ENCODE results near the gene FBRSL1.
"Not testable (repeated sequence)": the region's sequence is repeated elsewhere in the genome, so short reads cannot be mapped to it uniquely, and the experiment has no call there.

Gene FBRSL1

DNA sequence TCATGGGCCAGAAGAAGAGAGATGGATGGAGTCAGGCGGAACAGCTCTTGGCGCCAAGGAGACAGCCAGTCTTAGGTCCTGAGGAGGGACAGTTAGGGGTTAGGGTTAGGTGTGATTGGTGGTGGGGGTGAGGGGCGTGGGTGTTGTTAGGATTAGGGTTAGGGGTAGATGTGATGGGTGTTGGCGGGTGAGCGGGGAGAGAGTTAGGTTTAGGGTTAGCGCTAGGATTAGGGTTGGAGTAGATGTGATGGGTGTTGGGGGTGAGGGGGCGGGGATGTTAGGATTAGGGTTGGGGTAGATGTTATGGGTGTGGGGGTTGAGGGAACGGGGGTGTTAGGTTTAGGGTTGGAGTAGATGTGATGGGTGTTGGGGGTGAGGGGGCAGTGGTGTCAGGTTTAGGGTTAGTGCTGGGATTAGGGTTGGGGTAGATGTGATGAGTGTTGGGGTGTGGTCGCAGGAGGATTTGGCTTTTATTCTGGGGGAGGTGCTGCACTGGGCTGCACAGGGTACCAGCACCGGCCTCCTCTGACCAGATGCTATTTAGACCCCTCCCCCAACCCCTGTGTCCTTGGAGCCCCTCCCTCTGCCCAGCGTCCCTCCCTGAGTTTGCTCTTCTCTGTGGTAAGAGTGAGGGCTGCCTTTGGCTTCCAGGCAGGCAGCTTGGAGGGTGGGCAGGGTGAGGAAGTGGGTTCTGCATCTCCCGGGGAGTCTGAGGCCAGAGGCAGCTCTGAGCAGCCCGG is 35.6 kb upstream of the FBRSL1 start:
- DNase-seq: no peak

- DNase-seq: no peak
These were observed 35.0 kb upstream of the FBRSL1 start for GRCh38 chr12:132454933-132455418.

- no peak for DNase-seq
These were observed 34.4 kb upstream of the FBRSL1 start for GRCh38 chr12:132455565-132455964.

GRCh38 chr12:132456186-132456943 is 33.6 kb upstream of the FBRSL1 start:
- DNase-seq: no peak

DNA sequence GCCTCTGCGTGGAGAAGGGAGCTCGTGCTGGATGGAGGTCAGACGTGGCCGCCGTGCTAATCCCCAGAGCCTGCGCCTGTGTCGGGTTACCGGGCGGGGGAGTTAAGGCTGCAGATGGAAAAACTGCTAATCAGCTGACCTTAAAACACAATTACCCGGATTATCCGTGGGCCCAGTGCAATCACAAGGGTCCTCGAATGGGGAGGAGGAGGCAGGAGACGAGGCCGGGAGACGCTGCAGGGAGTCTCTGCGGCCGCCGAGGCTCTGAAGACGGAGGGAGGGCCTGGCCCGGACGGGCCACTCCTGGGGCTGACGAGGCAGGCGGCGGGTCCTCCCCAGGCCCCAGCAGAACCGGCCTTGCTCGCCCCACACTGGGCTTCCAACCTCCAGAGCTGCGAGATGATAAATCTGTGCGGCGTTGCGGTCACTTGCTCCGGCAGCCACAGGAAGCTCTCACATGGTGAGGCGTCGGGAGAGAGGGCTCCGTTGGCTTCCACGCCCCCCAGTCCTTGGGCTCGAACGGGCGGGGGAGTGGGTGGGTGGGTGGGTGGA is 32.9 kb upstream of the FBRSL1 start:
- no peak for DNase-seq

DNA sequence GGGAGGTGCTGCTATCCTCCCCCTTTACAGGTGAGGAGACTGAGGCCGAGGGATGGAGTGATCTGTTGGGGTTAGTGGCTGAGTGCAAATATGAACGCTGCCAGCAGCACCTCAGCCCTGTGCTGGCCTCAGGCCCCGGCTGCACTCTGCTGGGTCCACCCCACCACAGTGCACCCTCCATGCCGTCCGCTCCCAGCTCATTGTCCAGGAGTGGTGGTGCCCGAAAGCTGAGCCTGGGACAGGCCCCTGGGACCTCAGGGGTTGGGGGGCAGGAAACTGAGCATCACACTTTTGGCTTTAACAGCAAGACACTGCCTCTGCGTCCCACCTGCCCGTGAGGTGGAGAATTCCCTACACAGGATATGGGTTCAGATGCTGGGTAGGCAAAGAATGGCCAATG is 31.5 kb upstream of the FBRSL1 start:
- no peak for DNase-seq

- DNase-seq: no peak
These were observed 30.9 kb upstream of the FBRSL1 start for GRCh38 chr12:132458846-132459641.

DNA sequence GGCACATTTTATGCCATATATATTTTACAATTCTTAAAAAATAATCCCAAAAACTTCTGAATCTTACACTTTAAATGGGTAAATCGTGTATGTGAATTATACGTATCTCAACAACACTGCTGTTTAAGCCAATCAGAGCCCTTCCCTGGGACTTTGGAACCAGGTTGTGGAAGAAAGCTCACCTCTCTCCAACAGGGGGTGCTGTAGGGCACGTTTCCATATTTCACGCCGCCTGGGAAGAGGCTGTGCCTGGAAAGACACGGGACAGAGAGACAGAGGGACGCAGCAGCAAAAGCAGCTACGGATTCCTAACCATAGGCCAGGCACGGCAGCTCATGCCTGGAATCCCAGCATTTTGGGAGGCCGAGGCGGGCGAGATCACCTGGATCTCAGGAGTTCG is 29.4 kb upstream of the FBRSL1 start:
- DNase-seq: no peak

DNA sequence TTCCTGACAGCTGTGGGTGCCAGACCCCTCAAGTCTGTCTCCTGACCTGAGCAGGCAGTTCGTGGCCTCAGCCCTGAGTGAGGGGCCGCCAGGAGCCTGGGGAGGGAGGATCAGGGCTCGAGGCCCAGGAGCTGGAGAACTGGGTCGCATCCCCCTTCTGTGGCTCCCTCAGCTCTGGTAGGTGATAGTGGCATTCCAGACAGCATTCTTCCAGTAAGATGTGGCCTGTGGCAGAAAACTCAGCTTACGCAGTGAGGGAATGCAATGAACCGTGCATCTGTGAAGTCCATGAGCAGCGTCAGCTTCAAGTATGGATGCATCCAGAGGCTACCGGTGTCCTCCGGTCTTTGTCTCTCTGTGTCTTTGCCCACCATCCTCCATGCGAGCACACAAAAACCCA is 28.4 kb upstream of the FBRSL1 start:
- no peak for DNase-seq

- DNase-seq: no peak
These were observed 27.2 kb upstream of the FBRSL1 start for GRCh38 chr12:132462788-132463187.

DNA sequence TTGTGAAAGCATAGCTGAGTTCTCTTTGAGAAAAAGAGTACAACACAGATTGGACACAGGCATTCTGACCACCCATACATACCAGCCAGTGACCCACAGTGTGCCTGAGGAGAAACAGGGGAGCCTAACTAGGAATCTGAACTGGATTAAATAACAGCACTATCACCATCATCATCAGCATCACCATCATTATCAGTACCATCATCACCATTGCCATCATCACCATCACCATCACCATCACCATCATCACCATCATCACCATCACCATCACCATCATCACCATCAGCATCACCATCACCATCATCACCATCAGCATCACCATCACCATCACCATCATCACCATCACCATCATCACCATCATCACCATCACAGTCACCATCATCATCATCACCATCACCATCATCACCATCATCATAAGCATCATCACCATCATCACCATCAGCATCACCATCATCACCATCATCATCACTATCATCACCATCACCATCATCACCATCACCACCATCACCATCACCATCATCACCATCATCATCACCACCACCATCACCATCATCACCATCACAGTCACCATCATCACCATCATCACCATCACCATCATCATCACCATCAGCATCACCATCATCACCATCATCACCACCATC is 26.5 kb upstream of the FBRSL1 start:
- not testable (repeated sequence) for DNase-seq

DNA sequence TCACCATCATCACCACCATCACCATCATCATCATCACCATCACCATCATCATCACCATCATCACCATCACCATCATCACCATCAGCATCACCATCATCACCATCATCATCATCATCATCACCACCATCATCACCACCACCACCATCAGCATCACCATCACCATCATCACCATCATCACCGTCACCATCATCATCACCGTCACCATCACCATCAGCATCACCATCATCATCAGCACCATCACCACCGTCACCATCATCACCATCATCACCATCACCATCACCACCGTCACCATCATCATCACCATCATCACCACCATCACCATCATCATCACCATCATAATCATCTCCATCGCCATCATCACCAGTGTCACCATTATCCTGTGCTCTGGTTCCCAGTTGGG is 25.6 kb upstream of the FBRSL1 start:
- not testable (repeated sequence) for DNase-seq

DNA sequence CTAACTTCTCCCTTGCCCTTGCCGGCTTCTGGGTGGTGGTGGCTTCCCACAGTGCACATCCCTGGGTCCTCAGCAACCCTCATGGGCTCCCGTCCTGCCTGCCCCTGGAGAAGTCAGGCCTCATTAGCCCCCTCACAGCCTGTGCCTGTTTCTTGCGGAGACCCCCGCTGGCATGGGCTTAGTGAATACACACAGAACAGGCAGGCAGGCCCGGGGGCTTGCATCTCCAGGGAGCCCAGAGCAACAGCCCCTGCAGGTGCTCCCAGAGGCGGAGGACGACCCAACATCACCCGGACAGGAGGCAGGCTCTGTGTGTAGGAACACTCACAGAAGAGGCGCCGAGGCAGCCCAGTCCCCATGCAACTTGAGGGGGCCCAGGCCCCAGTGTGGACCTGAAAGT is 25.1 kb upstream of the FBRSL1 start:
- DNase-seq: no peak

DNA sequence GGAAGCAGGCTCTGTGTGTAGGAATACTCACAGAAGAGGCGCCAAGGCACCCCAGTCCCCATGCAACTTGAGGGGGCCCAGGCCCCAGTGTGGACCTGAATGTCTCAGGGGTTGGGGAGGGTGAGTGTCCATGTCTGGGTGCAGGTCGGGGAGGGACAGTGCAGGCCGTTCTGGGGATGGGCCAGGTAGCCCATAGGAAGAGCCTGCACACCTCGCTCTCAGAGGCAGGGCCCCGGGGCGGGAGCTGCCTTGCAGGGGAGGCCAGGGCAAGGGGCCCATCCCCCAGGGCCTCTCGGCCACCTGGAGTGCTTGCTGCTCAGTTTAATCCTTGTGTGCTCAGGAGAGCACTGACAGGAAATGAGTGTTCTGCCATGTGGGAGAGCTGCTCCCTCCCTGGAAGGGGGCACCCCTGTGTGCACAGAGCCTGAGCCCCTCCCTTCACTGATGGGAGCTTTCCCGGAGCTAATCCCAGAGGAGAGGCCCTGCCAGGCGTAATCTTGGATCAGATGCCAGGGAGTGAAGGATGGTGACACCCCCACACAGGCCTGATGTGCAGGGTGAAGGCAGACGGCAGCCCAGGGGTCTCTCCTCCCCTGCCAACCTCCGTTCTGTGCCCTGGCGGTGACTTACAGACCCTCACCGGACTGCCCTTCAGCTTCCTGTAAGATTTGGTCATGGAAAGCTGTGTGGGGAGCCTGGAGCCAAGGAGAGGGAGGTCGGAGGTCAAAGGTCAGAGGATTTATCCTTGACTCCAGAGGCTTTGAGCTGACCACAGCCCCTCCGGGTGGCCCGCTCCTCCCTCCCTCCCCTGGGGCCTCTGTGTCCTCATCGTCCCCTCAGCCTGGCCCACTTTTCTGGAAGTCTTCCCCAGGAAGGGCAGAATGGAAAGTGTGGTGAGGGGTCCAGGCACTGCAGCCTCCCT is 24.4 kb upstream of the FBRSL1 start:
- DNase-seq: peak; percentile 32 to 80

GRCh38 chr12:132466241-132467201 is 23.4 kb upstream of the FBRSL1 start:
- peak in 1 of 2 experiments; percentile 40 for DNase-seq

DNA sequence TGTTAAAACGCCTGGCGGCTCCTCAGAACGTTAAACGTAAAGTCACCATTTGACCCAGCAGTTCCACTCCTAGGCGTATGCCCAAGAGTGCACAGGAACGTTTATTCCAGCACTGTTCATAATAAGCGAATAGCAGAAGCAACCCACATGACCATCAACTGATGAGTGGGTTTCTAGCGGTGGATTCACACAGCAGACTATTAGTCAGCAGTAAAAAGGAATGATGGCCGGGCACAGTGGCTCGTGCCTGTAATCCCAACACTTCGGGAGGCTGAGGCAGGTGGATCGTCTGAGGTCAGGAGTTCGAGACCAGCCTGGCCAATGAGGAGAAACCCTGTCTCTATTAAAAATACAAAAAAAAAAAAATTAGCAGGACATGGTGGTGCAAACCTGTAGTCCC is 22.4 kb upstream of the FBRSL1 start:
- no peak for DNase-seq

DNA sequence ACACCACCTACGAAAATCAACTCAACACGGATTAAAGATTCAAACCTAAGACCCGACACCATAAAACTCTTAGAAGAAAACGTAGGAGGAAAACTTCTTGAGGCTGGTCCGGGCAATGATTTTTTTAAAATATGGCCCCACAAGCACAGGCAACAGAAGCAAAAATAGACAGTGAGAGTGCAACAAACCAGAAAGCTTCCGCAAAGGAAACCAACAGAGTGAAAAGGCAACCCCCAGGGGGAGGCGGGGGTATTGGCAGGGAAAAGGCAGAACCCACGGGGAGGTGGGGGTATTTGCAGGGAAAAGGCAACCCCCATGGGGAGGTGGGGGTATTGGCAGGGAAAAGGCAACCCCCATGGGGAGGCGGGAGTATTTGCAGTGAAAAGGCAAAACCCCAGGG is 20.5 kb upstream of the FBRSL1 start:
- no peak for DNase-seq

DNA sequence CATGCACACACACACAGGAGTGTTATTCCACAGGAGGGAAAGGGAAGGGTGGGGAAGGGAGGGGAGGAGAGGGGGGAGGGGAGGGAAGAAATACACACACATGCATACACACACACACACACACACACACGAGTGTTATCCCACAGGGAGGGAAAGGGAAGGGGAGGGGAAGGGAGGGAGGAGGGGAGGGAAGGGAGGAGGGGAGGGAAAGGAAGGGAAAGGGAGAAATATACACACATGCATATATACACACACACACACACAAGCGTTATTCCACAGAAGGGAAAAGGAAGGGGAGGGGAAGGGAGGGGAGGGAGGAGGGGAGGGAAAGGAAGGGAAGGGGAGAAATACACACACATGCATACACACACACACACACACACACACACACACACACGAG is 19.6 kb upstream of the FBRSL1 start:
- DNase-seq: no peak

- DNase-seq: no peak
These were observed 18.7 kb upstream of the FBRSL1 start for GRCh38 chr12:132471011-132471857.
